HG03095 (cell line): ENCODE measurements around the gene PSMC3.

Experiments
- ATAC-seq: cut with Tn5 transposase; IDR thresholded peaks from one replicate; pipeline ENCODE4 v1.9.1; 2021; ENCODE audit warnings: moderate library complexity; ENCODE audit not compliant: unreplicated experiment

Gene PSMC3

GRCh38 chr11:47377571-47378009 lies 48.6 kb downstream of the PSMC3 start:
- no peak for ATAC-seq

DNA sequence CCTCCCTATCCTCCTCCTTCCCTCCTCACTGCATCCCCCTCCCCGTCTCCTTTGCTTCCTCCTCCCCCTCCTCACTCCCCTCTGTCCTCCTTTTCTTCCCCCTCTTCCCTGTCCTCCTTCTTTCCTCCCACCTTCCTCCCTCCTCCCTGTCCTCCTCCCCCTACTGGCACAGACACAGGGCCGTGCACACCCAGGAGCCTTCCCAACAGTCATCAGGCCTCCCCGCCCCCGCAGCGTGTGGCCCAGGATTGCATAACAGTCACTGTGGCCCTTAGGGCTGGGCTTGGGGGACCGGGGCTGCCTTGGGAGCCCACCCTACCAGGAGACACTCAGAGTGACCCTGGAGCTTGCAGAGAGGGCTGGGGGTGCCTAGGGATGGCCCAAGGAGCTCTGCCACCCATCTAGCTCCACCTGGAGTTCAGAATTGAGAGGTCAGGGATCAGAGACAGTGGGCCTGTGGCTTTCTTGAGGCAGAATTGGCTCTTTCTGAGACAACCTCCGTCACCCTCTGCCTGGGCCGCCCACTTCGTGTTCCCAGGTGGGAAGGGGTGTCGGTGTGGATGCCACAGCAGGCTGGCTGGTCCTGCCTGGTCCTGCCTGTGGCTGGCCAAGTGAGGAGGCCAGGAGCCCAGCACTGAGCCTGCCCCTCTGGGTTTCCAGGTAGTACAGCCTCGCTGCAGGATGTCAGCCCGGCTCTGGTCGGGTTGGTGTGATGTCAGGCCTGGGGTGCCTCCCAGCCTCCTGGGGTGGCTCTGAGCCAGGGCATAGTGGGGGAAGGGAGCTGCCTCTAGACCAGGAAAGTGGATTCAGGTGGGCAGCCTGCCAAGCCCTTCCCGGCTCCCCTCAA lies 49.5 kb downstream of the PSMC3 start:
- ATAC-seq = no peak

DNA sequence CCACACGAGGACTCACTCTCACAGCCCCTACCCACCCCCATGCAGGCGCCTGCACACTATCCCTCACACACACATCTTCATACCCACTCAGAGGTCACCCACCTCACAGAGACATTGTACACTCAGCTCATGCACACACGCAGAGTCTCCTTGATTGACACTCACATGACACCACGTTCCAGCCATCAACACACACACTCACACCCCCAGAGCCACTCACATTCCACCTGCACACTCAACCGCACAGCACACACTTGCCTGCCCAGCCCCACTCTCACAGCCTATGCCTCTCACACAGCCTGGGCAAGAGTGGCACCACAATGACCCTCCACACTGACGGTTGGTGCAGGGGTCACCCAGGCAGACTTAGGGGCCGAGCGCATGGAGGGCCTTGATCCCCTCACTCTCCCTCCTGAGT lies 50.1 kb downstream of the PSMC3 start:
- ATAC-seq = no peak

- no peak for ATAC-seq
Measured at GRCh38 chr11:47375546-47376085, 50.6 kb downstream of the PSMC3 start.

GRCh38 chr11:47375020-47375419 lies 51.2 kb downstream of the PSMC3 start:
- no peak for ATAC-seq

DNA sequence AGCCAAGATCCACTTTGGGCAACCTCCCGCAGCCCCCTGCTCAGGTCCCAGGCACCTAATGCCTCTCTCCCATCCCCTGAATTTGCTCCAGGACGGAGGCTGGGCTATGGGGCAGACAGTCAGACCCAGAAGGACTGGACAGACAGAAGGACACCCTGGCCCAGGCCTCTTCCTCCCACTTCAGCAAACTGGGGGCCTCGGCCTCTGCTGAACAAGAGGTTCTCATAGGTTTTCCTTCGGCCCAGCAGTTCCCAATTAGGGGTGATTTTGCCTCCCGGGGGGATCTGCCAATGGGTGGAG lies 51.6 kb downstream of the PSMC3 start:
- ATAC-seq = no peak

GRCh38 chr11:47373876-47374719 lies 52.1 kb downstream of the PSMC3 start:
- no peak for ATAC-seq

DNA sequence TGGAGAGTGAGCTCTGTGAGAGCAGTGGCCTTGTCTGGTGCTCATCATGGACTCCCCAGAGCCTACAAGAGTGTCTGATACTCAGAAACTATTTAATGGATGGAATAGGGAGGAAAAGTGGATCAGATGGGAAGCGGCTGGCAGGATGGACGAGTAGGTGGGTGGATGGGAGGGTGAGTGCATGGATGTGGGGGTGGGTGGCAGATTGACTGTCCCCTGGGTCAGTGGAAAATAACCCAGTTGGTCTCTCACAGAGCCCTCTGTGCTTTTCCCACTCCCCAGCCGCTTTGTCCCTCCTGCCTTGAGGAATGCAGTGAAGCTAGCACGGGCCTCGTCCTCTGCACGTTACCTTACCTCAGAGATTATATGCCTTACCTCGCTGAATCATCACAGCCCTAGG lies 53.8 kb downstream of the PSMC3 start:
- ATAC-seq = no peak

DNA sequence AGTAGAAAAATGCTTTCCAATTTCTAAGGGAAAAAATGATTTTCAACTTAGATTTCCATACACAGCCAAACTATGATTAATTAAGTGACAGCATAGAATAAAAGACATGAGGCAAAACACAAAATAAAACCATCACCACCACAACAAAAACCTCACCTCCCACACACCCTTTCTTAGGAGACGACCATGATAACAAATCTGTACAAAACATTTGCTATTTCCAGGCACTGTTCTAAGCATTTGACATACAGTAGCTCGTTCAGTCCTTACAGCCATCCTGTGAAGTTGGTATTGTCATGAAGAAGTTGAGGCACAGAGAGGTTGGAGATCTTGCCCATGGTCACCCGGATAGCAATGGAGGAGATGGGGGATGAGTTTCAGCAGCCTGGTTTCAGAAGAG lies 56.6 kb downstream of the PSMC3 start:
- no peak for ATAC-seq
